HepG2 (cell line): ENCODE results near the gene TMCC1. TPM values are rescaled to one million over a fixed set of nuclear protein-coding genes. Genes with fewer than 3 reads are reported as not detected.

Experiments
- BHLHE40 ChIP-seq: IDR thresholded peaks from 2 replicates; pipeline ENCODE4 v1.6.1; 2011; ENCODE audit warnings: low read length, improper control_type of control experiment
- CENPBD1 ChIP-seq: sonication (generic); formaldehyde crosslinking; IDR thresholded peaks from 2 replicates; pipeline ENCODE4 v1.8.0; 2022; ENCODE audit warnings: missing genetic modification reagents, low read depth, mild to moderate bottlenecking, borderline replicate concordance
- DNMT3B ChIP-seq: conservative IDR thresholded peaks from 2 replicates; pipeline ENCODE4 v1.6.1; 2016; ENCODE audit warnings: missing biosample characterization, control low read depth
- ELF3 ChIP-seq: IDR thresholded peaks from 2 replicates; pipeline ENCODE4 v1.6.1; 2016; ENCODE audit warnings: missing genetic modification reagents, missing compliant biosample characterization
- ISX ChIP-seq: sonication (generic); formaldehyde crosslinking; conservative IDR thresholded peaks from 2 replicates; pipeline ENCODE4 v1.5.0; 2020; ENCODE audit warnings: missing genetic modification reagents
- KDM1A ChIP-seq: IDR thresholded peaks from 2 replicates; pipeline ENCODE4 v1.6.1; 2016; ENCODE audit warnings: missing compliant biosample characterization
- MBNL3 ChIP-seq: fragments of 250-450 bp; sonication (Bioruptor Pico); conservative IDR thresholded peaks from 2 replicates; pipeline ENCODE4 v1.8.0; 2022; ENCODE audit warnings: mild to moderate bottlenecking, inconsistent platforms
- MTA3 ChIP-seq: sonication (generic); formaldehyde crosslinking; IDR thresholded peaks from 2 replicates; pipeline ENCODE4 v1.4.0; 2020; ENCODE audit warnings: missing genetic modification reagents
- MXD4 ChIP-seq: IDR thresholded peaks from 2 replicates; pipeline ENCODE4 v1.6.1; 2016; ENCODE audit warnings: mild to moderate bottlenecking, missing biosample characterization, missing genetic modification reagents
- NFKB2 ChIP-seq: sonication (generic); formaldehyde crosslinking; IDR thresholded peaks from 2 replicates; pipeline ENCODE4 v1.4.0; 2020; ENCODE audit warnings: missing genetic modification reagents, borderline replicate concordance
- NR1H2 ChIP-seq: sonication (generic); formaldehyde crosslinking; IDR thresholded peaks from 2 replicates; pipeline ENCODE4 v1.8.1; 2022; ENCODE audit warnings: low read depth, missing genetic modification reagents, borderline replicate concordance
- RNF2 ChIP-seq: fragments of 450-650 bp; conservative IDR thresholded peaks from 2 replicates; pipeline ENCODE4 v1.6.1; 2016; ENCODE audit warnings: low read depth
- RNF219 ChIP-seq: sonication (generic); formaldehyde crosslinking; IDR thresholded peaks from 2 replicates; pipeline ENCODE4 v1.5.0; 2020; ENCODE audit warnings: mild to moderate bottlenecking, missing genetic modification reagents
- TBX3 ChIP-seq: fragments of 450-650 bp; IDR thresholded peaks from 2 replicates; pipeline ENCODE4 v1.6.1; 2017; ENCODE audit warnings: antibody characterized with exemption, mild to moderate bottlenecking, inconsistent platforms, borderline replicate concordance
- TFE3 ChIP-seq: IDR thresholded peaks from 2 replicates; pipeline ENCODE4 v1.6.1; 2016
- YEATS2 ChIP-seq: sonication (generic); formaldehyde crosslinking; IDR thresholded peaks from 2 replicates; pipeline ENCODE4 v1.4.0; 2020; ENCODE audit warnings: missing genetic modification reagents, borderline replicate concordance
- ZFP1 ChIP-seq: IDR thresholded peaks from 2 replicates; pipeline ENCODE4 v1.6.1; 2016
- ZNF12 ChIP-seq: sonication (generic); formaldehyde crosslinking; IDR thresholded peaks from 2 replicates; pipeline ENCODE4 v1.5.0; 2020; ENCODE audit warnings: missing genetic modification reagents
- ZNF205 ChIP-seq: IDR thresholded peaks from 2 replicates; pipeline ENCODE4 v1.6.1; 2018; ENCODE audit warnings: missing biosample characterization, missing genetic modification reagents
- ZNF512B ChIP-seq: sonication (generic); formaldehyde crosslinking; IDR thresholded peaks from 2 replicates; pipeline ENCODE4 v1.5.1; 2020; ENCODE audit warnings: missing genetic modification reagents, mild to moderate bottlenecking, borderline replicate concordance
- ZNF644 ChIP-seq: IDR thresholded peaks from 2 replicates; pipeline ENCODE4 v1.6.1; 2016; ENCODE audit warnings: low read depth
- ZNF788 ChIP-seq: sonication (generic); formaldehyde crosslinking; IDR thresholded peaks from 2 replicates; pipeline ENCODE4 v1.5.0; 2020; ENCODE audit warnings: mild to moderate bottlenecking, missing genetic modification reagents, borderline replicate concordance
- ZNF878 ChIP-seq: sonication (generic); formaldehyde crosslinking; IDR thresholded peaks from 2 replicates; pipeline ENCODE4 v1.8.1; 2023; ENCODE audit warnings: mild to moderate bottlenecking, missing genetic modification reagents, moderate library complexity
- polyA plus RNA-seq, 8 experiments: library from polyadenylated mRNA; depleted of rRNA in 3 of 8; stranded (reverse) in 7 of 8; unstranded in 1 of 8; fragments of >200 nt; fragmentation: Illumina TruSeq in 4 of 8; extraction: Trizol in 4 of 8; gene quantifications; 2 replicates each; pipeline versions ENCODE4 v1.2.1 to v1.2.3, GENCODE V29; 2011 to 2016; ENCODE audit warnings: low read depth in 4 of 8, missing spikeins in 1 of 8, mixed read lengths in 1 of 8; ENCODE audit not compliant: insufficient read depth in 1 of 8
- total RNA-seq, 5 experiments: library from RNA; depleted of rRNA; stranded (reverse); fragments of >200 nt; fragmentation: Illumina TruSeq; extraction: Trizol; gene quantifications; 2 replicates each; pipeline ENCODE4 v1.2.3, GENCODE V29; 2016; ENCODE audit warnings: low read depth in 1 of 5
- TF ChIP-seq, protein P1 (sequence below): sonication (generic); formaldehyde crosslinking; IDR thresholded peaks from 2 replicates; pipeline ENCODE4 v1.4.0; 2020; ENCODE audit warnings: missing genetic modification reagents

TMCC1 gene
- total and polyA plus RNA-seq, 2 of the 13 experiments (the other 11 are each of a cell fraction or from before 2014, with no cell fraction given): 12.1 to 264 TPM

DNA sequence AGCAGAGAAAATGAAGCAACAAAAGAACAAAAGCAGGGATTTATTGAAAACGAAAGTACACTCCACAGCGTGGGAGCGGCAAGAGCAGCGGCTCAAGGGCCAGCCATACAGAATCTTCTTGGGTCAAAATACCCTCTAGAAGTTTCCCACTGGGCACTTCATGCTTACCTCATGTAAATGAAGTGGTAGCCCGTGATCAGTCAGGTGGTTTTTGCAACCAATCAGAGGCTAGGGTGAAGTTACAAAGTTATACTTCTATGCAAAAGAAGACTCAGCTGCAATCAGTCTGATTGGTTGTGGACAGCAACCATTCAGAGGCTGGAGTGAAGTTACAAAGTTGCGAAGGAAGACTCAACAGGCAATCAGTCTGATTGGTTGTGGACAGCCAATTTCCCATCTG is 43.2 kb upstream of the TMCC1 start (continued):
- TF ChIP-seq MTA3 (no peak), ZNF878 (peak; percentile 65; the same call in 1 of the 2 replicates), ELF3 (no peak), ZNF644 (0 out of 2 replicates have a peak, but pooled peaks have one; percentile 32), ZNF512B (CRISPR knock-in tag) (no peak), ISX (CRISPR knock-in tag) (no peak), MXD4 (CRISPR knock-in tag) (no peak), ZNF788 (CRISPR knock-in tag) (no peak), RNF2 (peak; percentile 70; the same call in 1 of the 2 replicates), ZFP1 (CRISPR knock-in tag) (no peak), TBX3 (no peak), NR1H2 (CRISPR knock-in tag) (no peak), CENPBD1 (no peak), YEATS2 (CRISPR knock-in tag) (peak; percentile 28; the same call in 1 of the 2 replicates), NFKB2 (CRISPR knock-in tag) (no peak), ZNF205 (no peak), RNF219 (CRISPR knock-in tag) (no peak), ZNF12 (CRISPR knock-in tag) (0 out of 2 replicates have a peak, but pooled peaks have one; percentile 29), TFE3 (peak; percentile 67; the same call in 1 of the 2 replicates), BHLHE40 (no peak), KDM1A (CRISPR knock-in tag) (no peak), DNMT3B (CRISPR knock-in tag) (0 out of 2 replicates have a peak, but pooled peaks have one; percentile 62), MBNL3 (CRISPR knock-in tag) (no peak)
- TF ChIP-seq, protein P1, sequence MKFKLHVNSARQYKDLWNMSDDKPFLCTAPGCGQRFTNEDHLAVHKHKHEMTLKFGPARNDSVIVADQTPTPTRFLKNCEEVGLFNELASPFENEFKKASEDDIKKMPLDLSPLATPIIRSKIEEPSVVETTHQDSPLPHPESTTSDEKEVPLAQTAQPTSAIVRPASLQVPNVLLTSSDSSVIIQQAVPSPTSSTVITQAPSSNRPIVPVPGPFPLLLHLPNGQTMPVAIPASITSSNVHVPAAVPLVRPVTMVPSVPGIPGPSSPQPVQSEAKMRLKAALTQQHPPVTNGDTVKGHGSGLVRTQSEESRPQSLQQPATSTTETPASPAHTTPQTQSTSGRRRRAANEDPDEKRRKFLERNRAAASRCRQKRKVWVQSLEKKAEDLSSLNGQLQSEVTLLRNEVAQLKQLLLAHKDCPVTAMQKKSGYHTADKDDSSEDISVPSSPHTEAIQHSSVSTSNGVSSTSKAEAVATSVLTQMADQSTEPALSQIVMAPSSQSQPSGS (CRISPR knock-in tag): no peak
